ENCODE results near the gene ANP32E.
"Not testable (repeated sequence)": the region's sequence is repeated elsewhere in the genome, so short reads cannot be mapped to it uniquely, and the experiment has no call there.

The ANP32E gene

GRCh38 chr1:150212070-150212469 is 23.8 kb downstream of the ANP32E start:
- no peak for DNase-seq

- DNase-seq: no peak
Measured at GRCh38 chr1:150210706-150211105, 25.2 kb downstream of the ANP32E start.

GRCh38 chr1:150210091-150210490 is 25.8 kb downstream of the ANP32E start:
- no peak for DNase-seq

- DNase-seq: not testable (repeated sequence)
Measured at GRCh38 chr1:150208460-150208859, 27.5 kb downstream of the ANP32E start.

- DNase-seq: no peak
Measured at GRCh38 chr1:150207281-150207971, 28.5 kb downstream of the ANP32E start.

- DNase-seq: no peak
Measured at GRCh38 chr1:150196417-150196816, 39.5 kb downstream of the ANP32E start.

GRCh38 chr1:150194381-150195031 is 41.4 kb downstream of the ANP32E start:
- no peak for DNase-seq

GRCh38 chr1:150192012-150192411 is 43.9 kb downstream of the ANP32E start:
- no peak for DNase-seq

- DNase-seq: no peak
Measured at GRCh38 chr1:150187560-150187931, 48.4 kb downstream of the ANP32E start.

- DNase-seq: peak; percentile 22
Measured at GRCh38 chr1:150186789-150187559, 48.9 kb downstream of the ANP32E start.

- not testable (repeated sequence) for DNase-seq
Measured at GRCh38 chr1:150186438-150186788, 49.5 kb downstream of the ANP32E start.

- DNase-seq: no peak
Measured at GRCh38 chr1:150185481-150185880, 50.4 kb downstream of the ANP32E start.

- DNase-seq: no peak
Measured at GRCh38 chr1:150183061-150183460, 52.9 kb downstream of the ANP32E start.

- no peak for DNase-seq
Measured at GRCh38 chr1:150182247-150182646, 53.7 kb downstream of the ANP32E start.

GRCh38 chr1:150180474-150180873 is 55.4 kb downstream of the ANP32E start:
- DNase-seq: no peak

GRCh38 chr1:150179867-150180266 is 56.0 kb downstream of the ANP32E start:
- DNase-seq: no peak

- no peak for DNase-seq
Measured at GRCh38 chr1:150178548-150178947, 57.4 kb downstream of the ANP32E start.

GRCh38 chr1:150176593-150176992 is 59.3 kb downstream of the ANP32E start:
- DNase-seq: no peak

- DNase-seq: no peak
Measured at GRCh38 chr1:150173141-150173585, 62.7 kb downstream of the ANP32E start.

GRCh38 chr1:150171801-150172200 is 64.1 kb downstream of the ANP32E start:
- no peak for DNase-seq

GRCh38 chr1:150168960-150169601 is 66.8 kb downstream of the ANP32E start:
- DNase-seq: peak; percentile 57
